HepG2 (cell line): ENCODE results near the gene SORBS2. TPM values are rescaled to one million over a fixed set of nuclear protein-coding genes. Genes with fewer than 3 reads are reported as not detected.

ENCODE experiments used
- ARID5B ChIP-seq: IDR thresholded peaks from 2 replicates; pipeline ENCODE4 v1.4.0; 2020; ENCODE audit warnings: mild to moderate bottlenecking, missing genetic modification reagents
- HMG20A ChIP-seq: IDR thresholded peaks from 2 replicates; pipeline ENCODE4 v1.6.1; 2016; ENCODE audit warnings: borderline replicate concordance
- KDM5A ChIP-seq: fragments of 200-600 bp; sonication (generic); IDR thresholded peaks from 2 replicates; pipeline ENCODE4 v1.7.0; 2018; ENCODE audit warnings: antibody characterized with exemption, mild to moderate bottlenecking, low read length, borderline replicate concordance
- LRRFIP1 ChIP-seq: sonication (generic); formaldehyde crosslinking; conservative IDR thresholded peaks from 2 replicates; pipeline ENCODE4 v1.4.0; 2020; ENCODE audit warnings: missing genetic modification reagents
- MXD1 ChIP-seq: sonication (generic); formaldehyde crosslinking; IDR thresholded peaks from 2 replicates; pipeline ENCODE4 v1.4.0; 2020; ENCODE audit warnings: mild to moderate bottlenecking, missing genetic modification reagents
- NCOR1 ChIP-seq: fragments of 200-600 bp; sonication (generic); IDR thresholded peaks from 2 replicates; pipeline ENCODE4 v1.7.0; 2017; ENCODE audit warnings: antibody characterized with exemption, low read length, borderline replicate concordance
- PATZ1 ChIP-seq: sonication (generic); formaldehyde crosslinking; IDR thresholded peaks from 2 replicates; pipeline ENCODE4 v1.4.0; 2020; ENCODE audit warnings: missing genetic modification reagents
- SNRNP70 ChIP-seq: fragments of 200-400 bp; formaldehyde crosslinking; IDR thresholded peaks from 2 replicates; pipeline ENCODE4 v1.6.1; 2017; ENCODE audit warnings: mild to moderate bottlenecking, low read depth, low read length, moderate library complexity
- TAF1 ChIP-seq: sonication (generic); formaldehyde crosslinking; IDR thresholded peaks from 2 replicates; pipeline ENCODE4 v1.4.0; 2020; ENCODE audit warnings: missing genetic modification reagents
- ZNF331 ChIP-seq: sonication (generic); formaldehyde crosslinking; IDR thresholded peaks from 2 replicates; pipeline ENCODE4 v1.4.0; 2020; ENCODE audit warnings: missing genetic modification reagents
- ZNF362 ChIP-seq: sonication (generic); formaldehyde crosslinking; IDR thresholded peaks from 2 replicates; pipeline ENCODE4 v1.4.0; 2020; ENCODE audit warnings: missing genetic modification reagents, mild to moderate bottlenecking, borderline replicate concordance
- polyA plus RNA-seq, 8 experiments: library from polyadenylated mRNA; depleted of rRNA in 3 of 8; stranded (reverse) in 7 of 8; unstranded in 1 of 8; fragments of >200 nt; fragmentation: Illumina TruSeq in 4 of 8; extraction: Trizol in 4 of 8; gene quantifications; 2 replicates each; pipeline versions ENCODE4 v1.2.1 to v1.2.3, GENCODE V29; 2011 to 2016; ENCODE audit warnings: low read depth in 4 of 8, missing spikeins in 1 of 8, mixed read lengths in 1 of 8; ENCODE audit not compliant: insufficient read depth in 1 of 8
- total RNA-seq, 5 experiments: library from RNA; depleted of rRNA; stranded (reverse); fragments of >200 nt; fragmentation: Illumina TruSeq; extraction: Trizol; gene quantifications; 2 replicates each; pipeline ENCODE4 v1.2.3, GENCODE V29; 2016; ENCODE audit warnings: low read depth in 1 of 5

Gene SORBS2
- total and polyA plus RNA-seq, 2 of the 13 experiments (the other 11 are each of a cell fraction or from before 2014, with no cell fraction given) = 25.0 to 80.5 TPM

GRCh38 chr4:185567381-185568376, 244.3 kb downstream of the SORBS2 start (continued):
- TF ChIP-seq HMG20A = peak; percentile 41; the same call in 1 of the 2 replicates
- TF ChIP-seq KDM5A = no peak
- TF ChIP-seq ZNF331 (CRISPR knock-in tag) = 0 out of 2 replicates have a peak, but pooled peaks have one; percentile 3
- TF ChIP-seq MXD1 = no peak
- TF ChIP-seq LRRFIP1 = no peak
- peak; percentile 71; the same call in 1 of the 2 replicates for TF ChIP-seq ZNF362 (CRISPR knock-in tag)
- TF ChIP-seq TAF1 (CRISPR knock-in tag) = 0 out of 2 replicates have a peak, but pooled peaks have one; percentile 40
- TF ChIP-seq NCOR1 = peak; percentile 90
- TF ChIP-seq ARID5B (CRISPR knock-in tag) = peak; percentile 75
- TF ChIP-seq SNRNP70 = no peak
- peak; percentile 88 for TF ChIP-seq PATZ1 (CRISPR knock-in tag)
